Body of pancreas (tissue), 4 donors: Measurements from ENCODE around the gene GIPC1. TPM values are rescaled to one million over a fixed set of nuclear protein-coding genes. Genes with fewer than 3 reads are reported as not detected.

ENCODE experiments used
- ATAC-seq: fragments of 150-250 bp; one replicate; pipeline ENCODE4 v1.9.1; 2016
- DNase-seq, 4 donors: peaks; one replicate each; pipeline ENCODE4 v3.0.0-alpha.2; 2019
- H3K27ac ChIP-seq, 4 donors: fragments of 200-600 bp; sonication (generic); 1 replicate in 3 of 4; 2 replicates in 1 of 4; pipeline versions ENCODE4 v1.5.1 to v1.6.1; 2016 to 2019; ENCODE audit warnings: mild to moderate bottlenecking in 1 of 4, mixed read lengths in 1 of 4, moderate library complexity in 1 of 4
- H3K27me3 ChIP-seq, 2 donors: fragments of 200-600 bp; sonication (generic); one replicate each; pipeline ENCODE4 v1.6.0; 2016; ENCODE audit warnings: mild to moderate bottlenecking in 1 of 2
- H3K36me3 ChIP-seq, 2 donors: fragments of 200-600 bp; sonication (generic); replicated peaks in 1 of 2; 2 replicates each; pipeline ENCODE4 v1.5.1; 2016; ENCODE audit warnings: low read depth in 2 of 2; ENCODE audit not compliant: insufficient read depth in 1 of 2
- H3K4me1 ChIP-seq: fragments of 200-600 bp; sonication (generic); one replicate; pipeline ENCODE4 v1.6.0; 2016
- H3K4me3 ChIP-seq, 2 donors: fragments of 200-600 bp; sonication (generic); 1 replicate in 1 of 2; 2 replicates in 1 of 2; pipeline ENCODE4 v1.5.1; 2016 to 2019
- H3K9me3 ChIP-seq, 3 donors: fragments of 200-600 bp; sonication (generic); 1 replicate in 2 of 3; 2 replicates in 1 of 3; pipeline ENCODE4 v1.5.1; 2016
- CTCF ChIP-seq, 7 experiments: fragments of 450-650 bp in 4 of 7; fragments of 200-600 bp in 3 of 7; sonication (generic) in 3 of 7; IDR thresholded peaks; one replicate each; pipeline ENCODE4 v1.5.1; 2016 to 2019; ENCODE audit warnings: antibody characterized with exemption in 7 of 7
- POLR2A ChIP-seq, 3 donors: fragments of 450-650 bp; IDR thresholded peaks; one replicate each; pipeline ENCODE4 v1.6.1; 2016; ENCODE audit warnings: antibody characterized with exemption in 3 of 3, mild to moderate bottlenecking in 2 of 3
- WGBS, 2 donors: methylation state at CpG; one replicate each; pipeline ENCODE4 v1.1.5; 2017; 5-methylcytosine and 5-hydroxymethylcytosine counted together
- intact Hi-C: fragments of 100-400 bp; cut with DNase I; formaldehyde crosslinking; loops from one replicate; pipeline ENCODE4 v1.15.1; 2023
- total RNA-seq, 2 donors: library from RNA; depleted of rRNA; stranded (reverse); fragments of >200 nt; gene quantifications; one replicate each; pipeline ENCODE4 v1.1.0, GENCODE V29; 2016

The GIPC1 gene
- total RNA-seq, 2 donors from 2014 or later, result 34.5 to 120 TPM

DNA sequence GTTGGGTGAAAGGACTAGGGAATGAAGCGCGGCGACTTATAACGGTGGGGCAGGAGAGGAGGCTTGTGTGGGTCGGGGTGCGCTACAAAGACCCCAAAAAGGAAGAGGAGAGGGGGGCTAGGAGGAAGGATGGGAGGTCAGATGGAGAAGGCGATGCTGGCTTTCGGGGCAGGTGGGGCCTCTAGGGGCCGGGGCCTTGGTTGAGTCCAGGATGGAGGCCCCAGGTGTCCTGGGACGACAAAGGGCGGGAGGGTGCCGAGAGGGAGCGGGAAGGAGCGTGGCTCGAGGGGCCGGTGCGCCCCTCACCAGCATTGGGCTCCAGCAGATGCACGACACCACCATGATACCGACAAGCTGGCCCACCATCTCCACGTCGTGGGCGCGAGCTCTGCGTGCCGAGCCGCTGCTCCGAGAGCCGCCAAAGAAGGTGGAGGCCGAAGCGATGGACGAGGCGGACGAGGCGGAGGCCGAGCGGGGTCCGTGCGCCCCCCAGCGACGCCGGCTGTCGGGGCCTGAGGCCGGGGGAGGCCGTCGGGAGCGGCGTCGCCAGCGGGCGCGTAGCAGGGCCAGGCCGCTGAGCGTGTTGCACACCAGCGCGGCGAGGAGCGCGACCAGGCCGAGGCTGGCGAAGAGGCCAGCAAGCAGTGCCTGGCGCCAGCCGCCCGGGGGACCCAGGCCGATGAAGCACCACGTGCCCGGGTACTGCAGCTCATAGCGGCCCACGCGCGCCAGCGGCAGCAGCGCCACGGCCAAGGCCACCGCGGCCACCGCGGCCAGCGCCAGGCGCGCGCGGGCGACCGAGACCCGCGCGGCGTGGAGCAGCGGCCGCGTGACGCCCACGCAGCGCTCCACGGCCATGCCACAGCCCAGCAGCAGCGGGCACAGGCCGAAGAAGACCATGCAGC is 22.6 kb downstream of the GIPC1 start:
- Histone ChIP-seq H3K27me3 (peaks cover 0 to 15% of the 10 kb centered on the region in 2 donors), H3K4me1 (peaks cover 39% of the 10 kb centered on the region), H3K9me3 (no peaks in the 10 kb centered on the region), H3K36me3 (peaks cover 0 to 8% of the 10 kb centered on the region in 2 donors), H3K27ac (no peak overlapping the region), H3K4me3 (no peak overlapping the region)
- intact Hi-C loops, result no loop called here
- ATAC-seq (peak; percentile 18), DNase-seq (no peak)
- TF ChIP-seq POLR2A (IDR thresholded peaks at IDR 0.05) (no peak), CTCF (IDR thresholded peaks at IDR 0.05) (no peak)
- 7 to 24% methylated on average over 37 to 95 of the region's 97 CpGs for WGBS, 2 donors

DNA sequence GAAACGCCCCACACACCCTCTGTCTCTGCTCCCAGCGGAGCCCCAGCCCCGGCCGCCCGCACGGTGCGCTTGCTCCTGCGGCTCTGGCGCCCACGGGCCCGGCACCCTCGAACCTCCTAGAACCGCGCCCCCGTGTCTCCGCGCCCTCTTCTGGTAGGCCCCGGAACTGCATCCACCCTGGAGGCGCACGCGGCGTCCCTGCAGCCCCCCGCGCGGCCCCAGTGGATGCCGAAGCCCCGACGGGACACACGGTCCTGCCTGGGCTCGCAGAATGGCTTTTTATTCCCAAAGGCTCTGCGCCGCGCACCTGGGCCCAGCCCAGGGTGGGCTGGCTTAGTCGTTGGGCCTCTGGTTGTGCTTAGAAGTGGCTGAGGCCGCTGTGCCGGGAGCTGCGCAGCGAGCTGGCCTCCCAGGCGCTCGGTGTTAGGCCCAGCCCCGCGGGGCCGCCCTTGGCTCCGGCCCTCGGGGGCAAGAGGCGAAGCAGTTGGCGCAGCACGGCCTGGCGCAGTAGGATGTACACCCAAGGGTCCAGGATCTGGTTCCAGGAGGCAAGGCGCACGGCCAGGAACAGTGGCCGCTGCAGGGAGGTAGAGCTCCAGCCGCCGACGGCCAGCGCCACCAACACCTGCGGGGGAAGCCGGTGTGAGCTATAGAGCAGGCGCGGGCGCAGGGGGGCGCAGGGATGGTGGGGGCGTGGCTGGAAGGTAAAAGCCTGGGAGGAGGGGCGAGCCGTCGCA is 23.6 kb downstream of the GIPC1 start:
- intact Hi-C loops, result no loop called here
- TF ChIP-seq POLR2A (IDR thresholded peaks at IDR 0.05) (no peak), CTCF (IDR thresholded peaks at IDR 0.05) (peak; percentile 75 to 96 (median 84))
- Histone ChIP-seq H3K4me1 (peaks cover 39% of the 10 kb centered on the region), H3K27ac (no peak overlapping the region), H3K27me3 (peaks cover 0 to 15% of the 10 kb centered on the region in 2 donors), H3K36me3 (peaks cover 0 to 8% of the 10 kb centered on the region in 2 donors), H3K4me3 (no peak overlapping the region), H3K9me3 (no peaks in the 10 kb centered on the region)
- peak; percentile 53 to 69 (median 57) for DNase-seq
- peak; percentile 54 for ATAC-seq
- WGBS, 2 donors, result 3% methylated on average over 23 to 63 of the region's 66 CpGs

GRCh38 chr19:14471436-14472187 is 24.3 kb downstream of the GIPC1 start:
- Histone ChIP-seq H3K36me3 (peaks cover 0 to 8% of the 10 kb centered on the region in 2 donors), H3K4me1 (peaks cover 39% of the 10 kb centered on the region)
- WGBS, 2 donors, result 73 to 82% methylated on average over 33 to 43 of the region's 46 CpGs

More at GRCh38 chr19:14471436-14472187, 24.3 kb downstream of the GIPC1 start:
- TF ChIP-seq POLR2A (IDR thresholded peaks at IDR 0.05) (no peak), CTCF (IDR thresholded peaks at IDR 0.05) (no peak)
- H3K27ac ChIP-seq, result no peak overlapping the region
- H3K4me3 ChIP-seq, result no peak overlapping the region
- ATAC-seq, result no peak
- intact Hi-C loops, result no loop called here
- H3K9me3 ChIP-seq, result no peaks in the 10 kb centered on the region
- DNase-seq, result no peak
- H3K27me3 ChIP-seq, result peaks cover 0 to 15% of the 10 kb centered on the region in 2 donors
